Measurements from ENCODE around the gene TBATA.

Gene TBATA

GRCh38 chr10:70806841-70807240 lies 21.7 kb upstream of the TBATA start:
- DNase-seq: no peak

- no peak for DNase-seq
Measured at GRCh38 chr10:70805619-70806215, 20.5 kb upstream of the TBATA start.

GRCh38 chr10:70804421-70804808 lies 19.2 kb upstream of the TBATA start:
- no peak for DNase-seq

- peak; percentile 35 for DNase-seq
Measured at GRCh38 chr10:70803775-70804420, 18.7 kb upstream of the TBATA start.

- no peak for DNase-seq
Measured at GRCh38 chr10:70801854-70802253, 16.7 kb upstream of the TBATA start.

- DNase-seq: no peak
Measured at GRCh38 chr10:70799124-70799523, 13.9 kb upstream of the TBATA start.

- DNase-seq: no peak
Measured at GRCh38 chr10:70797840-70798239, 12.7 kb upstream of the TBATA start.

- no peak for DNase-seq
Measured at GRCh38 chr10:70795613-70796012, 10.4 kb upstream of the TBATA start.

GRCh38 chr10:70791386-70792039 lies 6.3 kb upstream of the TBATA start:
- no peak for DNase-seq

- DNase-seq: no peak
Measured at GRCh38 chr10:70786799-70787415, 1.7 kb upstream of the TBATA start.

- DNase-seq: no peak
Measured at GRCh38 chr10:70784471-70784870, 706 bp downstream of the TBATA start.

GRCh38 chr10:70784016-70784415 lies 1.2 kb downstream of the TBATA start:
- no peak for DNase-seq

- no peak for DNase-seq
Measured at GRCh38 chr10:70782746-70783680, 2.2 kb downstream of the TBATA start.

GRCh38 chr10:70782086-70782745 lies 3.0 kb downstream of the TBATA start:
- no peak for DNase-seq

GRCh38 chr10:70781461-70782051 lies 3.6 kb downstream of the TBATA start:
- DNase-seq: no peak

GRCh38 chr10:70780772-70781171 lies 4.4 kb downstream of the TBATA start:
- DNase-seq: no peak

GRCh38 chr10:70780370-70780760 lies 4.8 kb downstream of the TBATA start:
- no peak for DNase-seq

GRCh38 chr10:70779511-70780369 lies 5.4 kb downstream of the TBATA start:
- DNase-seq: no peak

- DNase-seq: no peak
Measured at GRCh38 chr10:70779088-70779487, 6.1 kb downstream of the TBATA start.

- no peak for DNase-seq
Measured at GRCh38 chr10:70778267-70778924, 6.8 kb downstream of the TBATA start.
